Bronchial epithelial cell (primary cell): ENCODE data around the gene C1orf56. TPM values are rescaled to one million over a fixed set of nuclear protein-coding genes. Genes with fewer than 3 reads are reported as not detected.

ENCODE experiments used
- DNase-seq: peaks from one replicate; pipeline ENCODE4 v3.0.0-alpha.2; 2010; ENCODE audit warnings: low read depth
- FAIRE-seq: peaks from 2 replicates; lab custom pipeline; 2011; peaks lifted over from hg19 to GRCh38; lab: Jason Lieb, UNC
- H3K27me3 ChIP-seq: 2 replicates; pipeline ENCODE4 v1.5.1; 2011; ENCODE audit warnings: low read length; ENCODE audit not compliant: control insufficient read depth, insufficient read depth
- H3K36me3 ChIP-seq: 2 replicates; pipeline ENCODE4 v1.5.1; 2011; ENCODE audit warnings: low read length; ENCODE audit not compliant: control insufficient read depth, insufficient read depth
- H3K4me3 ChIP-seq: 2 replicates; pipeline ENCODE4 v1.5.1; 2011; ENCODE audit warnings: mild to moderate bottlenecking, low read depth, low read length, control low read depth
- total RNA-seq: library from RNA; depleted of rRNA; stranded (reverse); fragments of >200 nt; gene quantifications from 2 replicates; pipeline ENCODE4 v1.2.1, GENCODE V29; 2014
- TF ChIP-seq, protein P1 (sequence below): IDR thresholded peaks from 2 replicates; pipeline ENCODE4 v1.5.1; 2011; ENCODE audit warnings: mild to moderate bottlenecking, moderate library complexity, low read length, control low read depth, inconsistent platforms; ENCODE audit not compliant: insufficient read depth, severe bottlenecking

Gene C1orf56
- total RNA-seq, 1 donor from 2014 or later = 0.53 TPM

DNA sequence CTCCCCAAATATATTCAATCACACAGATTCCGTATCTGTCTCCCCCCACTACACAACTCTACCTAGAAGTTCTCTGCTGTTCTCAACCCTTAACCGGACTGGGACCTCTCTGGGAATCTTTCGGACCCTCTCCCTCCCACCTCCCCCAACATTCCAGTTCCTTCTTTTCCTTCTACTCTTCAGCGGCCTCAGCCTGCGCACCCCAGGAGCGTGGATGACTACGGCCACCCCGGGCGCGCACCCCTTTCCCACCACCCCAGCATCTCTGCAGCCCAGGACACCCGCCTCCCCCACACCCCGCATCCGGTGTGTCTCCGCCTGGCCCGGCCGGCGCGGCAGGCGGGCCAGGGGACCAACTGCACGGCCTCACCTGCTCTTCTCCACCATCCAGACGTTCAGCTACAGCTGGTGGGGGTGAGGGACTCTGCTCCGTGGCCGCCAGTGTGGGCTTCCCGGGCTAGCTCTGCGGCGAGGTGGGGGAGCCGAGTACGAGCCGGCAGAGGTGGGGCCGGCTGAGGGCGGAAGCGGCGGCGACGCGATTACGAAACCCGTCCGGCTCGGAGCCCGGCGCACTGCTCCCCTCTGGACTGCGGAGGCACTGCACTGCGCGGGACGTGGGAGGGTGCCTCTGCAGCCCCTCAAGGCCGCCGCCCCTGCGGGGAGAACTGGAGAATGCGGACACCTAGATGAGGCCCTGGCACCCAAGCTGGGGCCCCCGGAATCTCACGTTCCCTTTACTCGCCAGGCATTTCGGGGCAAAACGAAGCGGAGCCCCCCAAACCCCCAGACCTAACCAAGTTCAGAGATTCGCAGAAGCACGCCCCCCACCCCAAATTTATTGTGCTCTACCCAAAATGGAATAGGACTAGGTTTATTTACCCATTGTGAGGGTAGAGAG is 11.8 kb downstream of the C1orf56 start, which contains the start of gene CDC42SE1:
Gene CDC42SE1 (minus strand): TSS at position 514 of the 898 bp plus-strand sequence. CDS start 3,892 bp downstream, outside the sequence.
- FAIRE-seq (no peak), DNase-seq (peak; percentile 67)
- Histone ChIP-seq H3K36me3 (peaks cover 13% of the 10 kb centered on the region), H3K4me3 (peak within 1 kb of the TSS; percentile 92), H3K27me3 (no peaks in the 10 kb centered on the region)
- TF ChIP-seq, protein P1, sequence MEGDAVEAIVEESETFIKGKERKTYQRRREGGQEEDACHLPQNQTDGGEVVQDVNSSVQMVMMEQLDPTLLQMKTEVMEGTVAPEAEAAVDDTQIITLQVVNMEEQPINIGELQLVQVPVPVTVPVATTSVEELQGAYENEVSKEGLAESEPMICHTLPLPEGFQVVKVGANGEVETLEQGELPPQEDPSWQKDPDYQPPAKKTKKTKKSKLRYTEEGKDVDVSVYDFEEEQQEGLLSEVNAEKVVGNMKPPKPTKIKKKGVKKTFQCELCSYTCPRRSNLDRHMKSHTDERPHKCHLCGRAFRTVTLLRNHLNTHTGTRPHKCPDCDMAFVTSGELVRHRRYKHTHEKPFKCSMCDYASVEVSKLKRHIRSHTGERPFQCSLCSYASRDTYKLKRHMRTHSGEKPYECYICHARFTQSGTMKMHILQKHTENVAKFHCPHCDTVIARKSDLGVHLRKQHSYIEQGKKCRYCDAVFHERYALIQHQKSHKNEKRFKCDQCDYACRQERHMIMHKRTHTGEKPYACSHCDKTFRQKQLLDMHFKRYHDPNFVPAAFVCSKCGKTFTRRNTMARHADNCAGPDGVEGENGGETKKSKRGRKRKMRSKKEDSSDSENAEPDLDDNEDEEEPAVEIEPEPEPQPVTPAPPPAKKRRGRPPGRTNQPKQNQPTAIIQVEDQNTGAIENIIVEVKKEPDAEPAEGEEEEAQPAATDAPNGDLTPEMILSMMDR = peak; percentile 90

DNA sequence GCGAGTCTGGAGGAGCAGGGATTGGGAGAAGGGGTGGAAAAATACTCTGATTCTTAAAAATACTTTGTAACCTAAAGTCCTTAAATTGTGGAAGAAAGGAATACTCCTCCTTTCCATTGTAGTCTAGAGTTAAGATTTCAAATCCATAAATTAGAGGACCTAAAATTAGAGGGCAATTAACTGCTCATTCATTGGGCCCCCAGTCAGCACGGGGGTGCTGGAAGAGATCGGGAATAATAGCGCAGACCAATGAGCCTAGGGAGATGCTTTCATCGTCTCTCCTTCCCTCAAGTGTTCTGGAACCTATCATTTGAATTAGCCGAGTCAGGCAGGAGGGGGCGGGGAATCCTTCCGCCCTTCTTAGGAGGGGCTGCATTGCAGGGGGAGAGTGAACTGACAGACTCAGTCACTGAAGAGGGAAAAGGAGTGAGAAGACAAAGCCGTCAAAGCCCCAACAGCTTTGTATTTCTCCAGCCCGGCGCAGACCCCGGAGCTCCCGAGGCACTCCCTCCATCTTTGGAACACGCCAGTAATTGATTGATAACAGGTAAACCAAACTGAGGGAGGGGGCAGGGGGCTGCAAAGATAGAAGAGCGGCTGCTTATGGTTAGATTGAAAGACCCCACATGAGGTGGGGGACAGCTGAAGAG is 12.6 kb downstream of the C1orf56 start, which contains the start of gene MLLT11:
Gene MLLT11 (plus strand): TSS at position 391 of the 650 bp plus-strand sequence. CDS start 6,828 bp downstream, outside the sequence.
- Histone ChIP-seq H3K4me3 (peak within 1 kb of the TSS; percentile 92), H3K36me3 (peaks cover 8% of the 10 kb centered on the region), H3K27me3 (no peaks in the 10 kb centered on the region)
- DNase-seq (peak; percentile 55), FAIRE-seq (no peak)
- TF ChIP-seq, protein P1 = no peak

DNA sequence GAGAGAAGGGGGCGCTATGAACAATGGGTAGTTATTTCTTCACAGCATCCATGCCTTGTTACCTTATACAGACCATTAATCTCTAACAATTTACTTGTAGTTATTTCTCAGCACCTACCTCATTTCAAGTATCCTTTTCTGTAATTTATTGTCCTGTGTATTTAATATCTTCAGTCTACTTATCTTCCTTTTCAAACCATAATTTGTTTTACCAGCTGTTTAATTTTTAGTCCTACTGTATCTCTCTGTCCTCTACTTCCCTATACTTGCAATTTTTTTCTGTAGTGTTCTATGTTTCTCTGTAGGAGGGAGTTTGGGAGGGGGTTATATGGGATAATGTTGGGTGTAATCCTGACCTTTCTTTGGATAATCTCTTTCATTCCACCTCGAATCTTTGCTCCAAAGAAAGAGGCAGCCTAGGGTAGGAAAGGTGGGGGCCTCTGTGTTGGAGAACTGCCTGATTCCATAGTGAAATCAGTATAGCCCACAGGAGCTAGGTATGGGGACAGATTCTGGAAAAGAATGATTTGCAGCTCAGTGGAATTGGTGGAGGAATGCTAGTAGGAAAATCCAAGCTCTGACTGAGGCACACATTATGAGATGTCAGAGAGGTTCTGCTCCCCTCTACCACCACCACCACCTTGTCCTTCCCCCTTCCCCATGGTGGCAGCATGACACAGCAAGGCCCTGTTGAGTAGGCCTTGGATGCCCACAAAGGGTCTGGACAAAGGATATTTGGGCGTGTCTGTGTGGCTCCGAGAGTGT is 13.3 kb downstream of the C1orf56 start:
- DNase-seq (no peak), FAIRE-seq (no peak)
- TF ChIP-seq, protein P1 = no peak
- H3K4me3 ChIP-seq = peak overlapping the region; percentile 92
- H3K36me3 ChIP-seq = peaks cover 6% of the 10 kb centered on the region
- no peaks in the 10 kb centered on the region for H3K27me3 ChIP-seq

DNA sequence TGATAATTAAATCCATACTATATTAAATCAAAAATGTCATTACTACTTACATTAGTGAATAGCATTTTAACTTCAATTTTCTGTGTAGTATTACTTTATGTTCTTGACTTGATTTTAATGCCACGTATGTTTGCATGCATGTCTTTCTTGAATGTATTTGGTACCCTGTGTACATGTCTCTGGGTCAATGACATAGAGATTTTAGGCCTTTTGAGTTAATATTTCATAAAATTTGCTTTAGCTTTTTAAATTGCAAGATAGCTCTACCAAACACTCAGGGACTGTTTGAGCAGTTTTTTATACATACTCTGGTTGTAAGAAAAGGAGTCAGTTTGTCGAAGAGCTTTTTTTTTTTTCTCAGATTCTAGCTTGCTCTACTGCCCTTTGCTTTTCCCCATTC is 14.2 kb downstream of the C1orf56 start:
- Histone ChIP-seq H3K36me3 (peaks cover 3% of the 10 kb centered on the region), H3K4me3 (no peak overlapping the region), H3K27me3 (no peaks in the 10 kb centered on the region)
- no peak for FAIRE-seq
- TF ChIP-seq, protein P1 = no peak
- no peak for DNase-seq

DNA sequence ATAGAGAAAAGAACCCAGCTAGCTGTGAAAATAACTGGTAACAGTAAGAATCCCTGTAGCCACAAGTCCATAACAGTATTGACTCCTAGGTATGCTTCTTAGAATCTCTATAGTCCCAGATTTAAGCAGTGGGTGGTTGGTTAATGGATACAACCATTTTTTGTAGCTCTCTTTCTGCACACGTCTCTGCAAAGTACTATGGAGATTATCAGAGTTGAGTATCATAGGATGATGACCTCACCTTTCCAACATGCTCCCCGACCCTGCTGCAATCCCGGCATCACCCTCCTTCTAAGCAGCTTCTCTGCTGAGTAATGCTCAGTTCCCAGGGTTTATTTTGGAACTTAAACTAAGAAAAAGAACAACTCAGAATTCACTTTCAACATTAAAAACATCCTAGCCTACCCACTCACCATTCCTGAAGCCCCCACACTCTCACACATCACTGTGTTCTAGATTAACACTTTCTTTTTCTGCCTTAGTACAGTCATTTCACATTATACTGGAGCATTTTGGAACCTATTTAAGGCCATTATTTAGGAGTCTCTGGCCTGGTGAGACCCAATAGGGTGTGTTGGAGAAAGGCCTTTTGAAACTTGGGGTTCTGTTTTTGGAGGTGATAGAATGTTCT is 15.3 kb downstream of the C1orf56 start:
- H3K4me3 ChIP-seq = no peak overlapping the region
- DNase-seq (peak; percentile 84), FAIRE-seq (no peak)
- TF ChIP-seq, protein P1 = no peak
- H3K27me3 ChIP-seq = no peaks in the 10 kb centered on the region
- H3K36me3 ChIP-seq = peaks cover 3% of the 10 kb centered on the region
